K562 (cell line): ENCODE measurements around the gene TMEM234. TPM values are rescaled to one million over a fixed set of nuclear protein-coding genes. Genes with fewer than 3 reads are reported as not detected.

Source experiments
- ATAC-seq: fragments of 200-7000 bp; cut with Tn5 transposase; 3 replicates; pipeline ENCODE4 v1.9.1; 2020; ENCODE audit warnings: moderate library complexity
- BruUV-seq: library from RNA; stranded (reverse); fragments of 400-500 nt; replicated peaks from 2 replicates; lab custom pipeline; 2021; lab: Mats Ljungman, UMichigan
- CTCF ChIA-PET: fragments of 300-600 bp; formaldehyde crosslinking; extraction: SDS; loops from one replicate; lab custom pipeline; 2021; ENCODE audit warnings: low intra/inter-chr PET ratio; lab: Yijun Ruan, JAX
- POLR2A ChIA-PET: fragments of 300-600, 350-650 bp; sonication (Branson Sonifier 250); formaldehyde crosslinking; extraction: SDS; loops from one replicate; lab custom pipeline; 2021; ENCODE audit warnings: antibody characterized with exemption, inconsistent platforms; lab: Yijun Ruan, JAX
- DNase-seq, 4 experiments: peaks; one replicate each; pipeline versions ENCODE4 v3.0.0 to v3.0.0-alpha.2; 2011 to 2018; ENCODE audit warnings: low spot score in 3 of 4, mixed read lengths in 3 of 4; ENCODE audit errors: extremely low read depth in 1 of 4
- FAIRE-seq: peaks from 2 replicates; lab custom pipeline; 2011; peaks lifted over from hg19 to GRCh38; lab: Jason Lieb, UNC
- H2AFZ ChIP-seq: 2 replicates; pipeline ENCODE4 v1.6.0; 2011; ENCODE audit warnings: low read depth, low read length, control low read depth, inconsistent platforms
- H3K27ac ChIP-seq: fragments of 200-600 bp; 3 replicates; pipeline ENCODE4 v1.8.0; 2011; ENCODE audit warnings: low read depth, mild to moderate bottlenecking, control low read depth, inconsistent platforms, low read length, moderate library complexity, mixed read lengths; ENCODE audit errors: extremely low read depth
- H3K27me3 ChIP-seq, 2 experiments: fragments of 300-600 bp in 1 of 2; 2 replicates in 1 of 2; 3 replicates in 1 of 2; pipeline versions ENCODE4 v1.6.0 to v1.8.0; 2011; ENCODE audit warnings: inconsistent platforms in 2 of 2, low read length in 2 of 2, mild to moderate bottlenecking in 1 of 2, mixed read lengths in 1 of 2, moderate library complexity in 1 of 2; ENCODE audit not compliant: control insufficient read depth in 2 of 2, insufficient read depth in 2 of 2
- H3K36me3 ChIP-seq: fragments of 300-600 bp; 3 replicates; pipeline ENCODE4 v1.8.0; 2011; ENCODE audit warnings: mild to moderate bottlenecking, low read length, inconsistent platforms; ENCODE audit not compliant: control insufficient read depth, insufficient read depth
- H3K4me1 ChIP-seq, 2 experiments: fragments of 200-600 bp in 1 of 2; replicated peaks in 1 of 2; 2 replicates in 1 of 2; 3 replicates in 1 of 2; pipeline versions ENCODE4 v1.5.1 to v1.8.0; 2011; ENCODE audit warnings: inconsistent platforms in 2 of 2, low read length in 2 of 2, mild to moderate bottlenecking in 1 of 2, mixed read lengths in 1 of 2, moderate library complexity in 1 of 2; ENCODE audit not compliant: control insufficient read depth in 2 of 2, insufficient read depth in 2 of 2
- H3K4me2 ChIP-seq: 2 replicates; pipeline ENCODE4 v1.6.1; 2011; ENCODE audit warnings: low read length, control low read depth, inconsistent platforms, mixed read lengths; ENCODE audit not compliant: insufficient read depth
- H3K4me3 ChIP-seq: fragments of 200-600 bp; sonication (generic), shearing (Covaris generic); 2 replicates; pipeline ENCODE4 v1.5.1; 2016; ENCODE audit warnings: control low read depth, inconsistent platforms
- H3K79me2 ChIP-seq: fragments of 200-600 bp; 3 replicates; pipeline ENCODE4 v1.8.0; 2011; ENCODE audit warnings: low read length, inconsistent platforms; ENCODE audit not compliant: control insufficient read depth, insufficient read depth
- H3K9ac ChIP-seq, 2 experiments: 2 replicates each; pipeline versions ENCODE4 v1.6.0 to v1.6.1; 2011; ENCODE audit warnings: low read depth in 2 of 2, low read length in 2 of 2, control low read depth in 1 of 2, inconsistent platforms in 1 of 2, mild to moderate bottlenecking in 1 of 2, mixed read lengths in 1 of 2; ENCODE audit not compliant: insufficient read depth in 1 of 2
- H3K9me1 ChIP-seq: one replicate; pipeline ENCODE4 v1.6.0; 2011; ENCODE audit warnings: inconsistent platforms, mild to moderate bottlenecking, low read length, moderate library complexity; ENCODE audit not compliant: control insufficient read depth, insufficient read depth
- H3K9me3 ChIP-seq: replicated peaks from 2 replicates; pipeline ENCODE4 v1.5.1; 2011; ENCODE audit warnings: low read depth, low read length, inconsistent platforms; ENCODE audit not compliant: control insufficient read depth, insufficient read depth
- H4K20me1 ChIP-seq: replicated peaks from 2 replicates; pipeline ENCODE4 v1.6.1; 2011; ENCODE audit warnings: low read length, inconsistent platforms, mixed read lengths; ENCODE audit not compliant: control insufficient read depth, insufficient read depth
- NR0B1 ChIP-seq: fragments of 450-650 bp; IDR thresholded peaks from one replicate; pipeline ENCODE4 v1.6.1; 2018; ENCODE audit warnings: mild to moderate bottlenecking, moderate library complexity; ENCODE audit not compliant: partially characterized antibody
- ZNF143 ChIP-seq: sonication (generic); formaldehyde crosslinking; IDR thresholded peaks from 2 replicates; pipeline ENCODE4 v1.9.0; 2022; ENCODE audit warnings: mild to moderate bottlenecking, missing genetic modification reagents
- WGBS: fragments of 100-300 bp; shearing (Covaris generic); methylation state at CpG from one replicate; pipeline ENCODE4 v1.1.6; 2016; ENCODE audit warnings: low coverage, mixed read lengths; ENCODE audit not compliant: insufficient coverage; ENCODE audit errors: missing lambda C conversion rate; 5-methylcytosine and 5-hydroxymethylcytosine counted together
- in situ Hi-C: fragments of 300-500 bp; cut with MboI; formaldehyde crosslinking; loops from 4 replicates; pipeline ENCODE4 v1.15.0; 2018; ENCODE audit warnings: inconsistent platforms, mixed read lengths
- intact Hi-C: fragments of 100-400 bp; cut with micrococcal nuclease; formaldehyde crosslinking; loops from 2 replicates; pipeline ENCODE4 v1.14.2; 2022
- polyA plus RNA-seq, 8 experiments: library from polyadenylated mRNA; depleted of rRNA in 4 of 8; stranded (reverse) in 5 of 8; unstranded in 3 of 8; fragments of >200 nt; fragmentation: Nextera tagmentation in 2 of 8; fragmentation: Illumina TruSeq in 1 of 8; extraction: Ambion mirVana in 2 of 8; extraction: Trizol in 1 of 8; gene quantifications; 2 replicates each; pipeline versions ENCODE4 v1.2.1 to v1.2.3, GENCODE V29; 2011 to 2014; ENCODE audit warnings: inconsistent platforms in 1 of 8, missing spikeins in 1 of 8
- total RNA-seq, 7 experiments: library from RNA; depleted of rRNA in 6 of 7; stranded (reverse); fragments of >200 nt in 6 of 7; fragmentation: Illumina TruSeq in 2 of 7; extraction: Trizol in 2 of 7; gene quantifications; 2 replicates each; pipeline versions ENCODE4 v1.2.1 to v1.2.3, GENCODE V29; 2011 to 2021; ENCODE audit warnings: low replicate concordance in 1 of 7

Gene TMEM234
- total and polyA plus RNA-seq, 9 of the 15 experiments (the other 6 are each of a cell fraction or from before 2014, with no cell fraction given): 5.0 to 12.9 (median 7.6) TPM

DNA sequence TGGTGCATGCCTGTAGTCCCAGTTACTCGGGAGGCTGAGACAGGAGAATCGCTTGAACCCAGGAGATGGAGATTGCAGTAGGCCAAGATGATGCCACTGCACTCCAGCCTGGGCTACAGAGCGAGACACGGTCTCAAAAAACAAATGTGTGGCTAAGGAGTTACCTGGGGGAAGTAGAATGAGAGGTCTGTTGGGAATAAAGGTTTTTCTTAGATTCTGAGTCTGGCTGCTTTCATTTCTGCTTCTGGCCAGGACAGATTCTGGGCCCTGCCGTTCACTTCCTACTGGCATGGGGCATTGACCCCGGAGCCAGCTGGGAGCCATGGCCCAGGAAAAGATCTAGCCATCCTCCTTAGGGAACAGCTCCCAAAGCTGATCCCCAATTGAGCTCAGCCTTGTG is 13.7 kb downstream of the TMEM234 start:
- no peak overlapping the region for H3K4me2 ChIP-seq
- H3K9me1 ChIP-seq: peaks cover 4% of the 10 kb centered on the region
- H3K4me1 ChIP-seq: peaks cover 10 to 31% of the 10 kb centered on the region in 2 experiments; a peak in 4 of 5 replicates
- no TSS peak for BruUV-seq
- peaks cover 28% of the 10 kb centered on the region; the same call in 2 of the 3 replicates for H3K36me3 ChIP-seq
- no peak overlapping the region; a peak in 1 of 4 replicates for H3K9ac ChIP-seq
- no peaks in the 10 kb centered on the region for H3K9me3 ChIP-seq
- in situ Hi-C loops (no loop called here), intact Hi-C loops (loop anchor here (5.0 kb wide), 1 partner anchor 39 kb away; the partner anchor contains the start of gene FAM167B)
- ChIA-PET CTCF (interaction anchor here (0.7 kb wide), 1 partner anchor 90 kb away, joined by 3 read pairs; no protein-coding TSS in a partner anchor), POLR2A (interaction anchor here (0.5 to 7.8 kb wide), 6 partner anchors 7 to 127 kb away, joined by 3 to 80 read pairs (median 4); partner anchors contain the start of gene CCDC28B)
- WGBS: 86% methylated on average over 6 of the region's 6 CpGs
- no peak for TF ChIP-seq NR0B1
- 0 out of 2 replicates have a peak, but pooled peaks have one; percentile 15 for TF ChIP-seq ZNF143
- ATAC-seq (no peak), FAIRE-seq (no peak), DNase-seq (no peak)
- H3K27ac ChIP-seq: no peak overlapping the region
- no peak overlapping the region for H3K4me3 ChIP-seq
- no peaks in the 10 kb centered on the region for H3K27me3 ChIP-seq
- no peak overlapping the region for H2AFZ ChIP-seq
- peaks cover 13% of the 10 kb centered on the region for H3K79me2 ChIP-seq
- H4K20me1 ChIP-seq: no peaks in the 10 kb centered on the region
